Liver (tissue), 9 donors: ENCODE results near the gene HMGCL. TPM values are rescaled to one million over a fixed set of nuclear protein-coding genes. Genes with fewer than 3 reads are reported as not detected.

Source experiments
- DNase-seq: peaks from one replicate; pipeline ENCODE4 v3.0.0-alpha.2; 2017; ENCODE audit warnings: low spot score
- H3K27ac ChIP-seq, 2 donors: one replicate each; pipeline ENCODE4 v1.7.0; 2013; ENCODE audit warnings: inconsistent platforms in 2 of 2, low read length in 2 of 2, control low read depth in 1 of 2, low read depth in 1 of 2, mild to moderate bottlenecking in 1 of 2
- H3K27me3 ChIP-seq, 4 donors: one replicate each; pipeline versions ENCODE4 v1.6.1 to v1.7.0; 2013; ENCODE audit warnings: low read length in 3 of 4, inconsistent platforms in 1 of 4, mild to moderate bottlenecking in 1 of 4, moderate library complexity in 1 of 4; ENCODE audit not compliant: control insufficient read depth in 4 of 4, insufficient read depth in 4 of 4
- H3K36me3 ChIP-seq, 4 donors: one replicate each; pipeline versions ENCODE4 v1.6.1 to v1.7.0; 2013; ENCODE audit warnings: low read length in 3 of 4, mild to moderate bottlenecking in 3 of 4, low read depth in 1 of 4, moderate library complexity in 1 of 4; ENCODE audit not compliant: control insufficient read depth in 4 of 4, insufficient read depth in 3 of 4
- H3K4me1 ChIP-seq, 4 donors: one replicate each; pipeline versions ENCODE4 v1.6.1 to v1.7.0; 2013; ENCODE audit warnings: low read length in 3 of 4, mild to moderate bottlenecking in 3 of 4, moderate library complexity in 1 of 4; ENCODE audit not compliant: control insufficient read depth in 4 of 4, insufficient read depth in 4 of 4
- H3K4me3 ChIP-seq, 3 donors: one replicate each; pipeline versions ENCODE4 v1.6.1 to v1.7.0; 2013; ENCODE audit warnings: low read length in 3 of 3, control low read depth in 1 of 3, low read depth in 1 of 3, mild to moderate bottlenecking in 1 of 3
- H3K9ac ChIP-seq, 2 donors: one replicate each; pipeline ENCODE4 v1.7.0; 2013; ENCODE audit warnings: low read length in 2 of 2, mild to moderate bottlenecking in 2 of 2, moderate library complexity in 2 of 2, control low read depth in 1 of 2, low read depth in 1 of 2
- H3K9me3 ChIP-seq, 4 donors: one replicate each; pipeline versions ENCODE4 v1.6.1 to v1.7.0; 2013; ENCODE audit warnings: low read length in 3 of 4; ENCODE audit not compliant: control insufficient read depth in 4 of 4
- EGR1 ChIP-seq, 2 donors: IDR thresholded peaks; 2 replicates each; pipeline ENCODE4 v1.6.1; 2016 to 2018; ENCODE audit warnings: antibody characterized with exemption in 2 of 2, low read depth in 2 of 2
- FOXA1 ChIP-seq: IDR thresholded peaks from 2 replicates; pipeline ENCODE4 v1.6.1; 2016; ENCODE audit warnings: antibody characterized with exemption
- FOXA2 ChIP-seq: IDR thresholded peaks from 2 replicates; pipeline ENCODE4 v1.6.1; 2016; ENCODE audit warnings: antibody characterized with exemption
- GABPA ChIP-seq, 2 donors: IDR thresholded peaks in 1 of 2; conservative IDR thresholded peaks in 1 of 2; 2 replicates each; pipeline ENCODE4 v1.6.1; 2016; ENCODE audit warnings: antibody characterized with exemption in 2 of 2, mild to moderate bottlenecking in 1 of 2, moderate library complexity in 1 of 2
- HNF4A ChIP-seq, 2 donors: conservative IDR thresholded peaks; 2 replicates each; pipeline ENCODE4 v1.6.1; 2016; ENCODE audit warnings: antibody characterized with exemption in 2 of 2, mild to moderate bottlenecking in 2 of 2
- HNF4G ChIP-seq: IDR thresholded peaks from 2 replicates; pipeline ENCODE4 v1.6.1; 2016; ENCODE audit warnings: antibody characterized with exemption
- JUND ChIP-seq, 2 donors: IDR thresholded peaks; 2 replicates each; pipeline ENCODE4 v1.6.1; 2016; ENCODE audit warnings: antibody characterized with exemption in 2 of 2
- NR2F2 ChIP-seq: IDR thresholded peaks from 2 replicates; pipeline ENCODE4 v1.6.1; 2016; ENCODE audit warnings: antibody characterized with exemption
- RAD21 ChIP-seq, 2 donors: IDR thresholded peaks; 2 replicates each; pipeline ENCODE4 v1.6.1; 2016; ENCODE audit warnings: antibody characterized with exemption in 2 of 2, mild to moderate bottlenecking in 2 of 2
- RXRA ChIP-seq, 2 donors: IDR thresholded peaks; 2 replicates each; pipeline ENCODE4 v1.6.1; 2017 to 2018; ENCODE audit warnings: antibody characterized with exemption in 2 of 2, mild to moderate bottlenecking in 1 of 2
- SP1 ChIP-seq: IDR thresholded peaks from 2 replicates; pipeline ENCODE4 v1.6.1; 2018; ENCODE audit warnings: antibody characterized with exemption, mild to moderate bottlenecking
- TAF1 ChIP-seq: conservative IDR thresholded peaks from 2 replicates; pipeline ENCODE4 v1.6.1; 2016; ENCODE audit warnings: antibody characterized with exemption, mild to moderate bottlenecking
- YY1 ChIP-seq: IDR thresholded peaks from 2 replicates; pipeline ENCODE4 v1.6.1; 2016; ENCODE audit warnings: antibody characterized with exemption, mild to moderate bottlenecking
- WGBS: extraction: QIAGEN DNeasy Blood & Tissue Kit; methylation state at CpG from one replicate; pipeline ENCODE4 v1.1.7; 2013; 5-methylcytosine and 5-hydroxymethylcytosine counted together
- polyA plus RNA-seq, 2 donors: library from polyadenylated mRNA; stranded (reverse) in 1 of 2; unstranded in 1 of 2; fragments of 200-250 nt in 1 of 2; fragments of >200 nt in 1 of 2; fragmentation: Nextera tagmentation in 1 of 2; extraction: Ambion mirVana in 1 of 2; gene quantifications; one replicate each; pipeline versions ENCODE4 v1.2.1 to v1.2.3, GENCODE V29; 2013 to 2015
- total RNA-seq, 2 donors: library from RNA; depleted of rRNA; stranded (reverse); fragments of >200 nt; gene quantifications; one replicate each; pipeline ENCODE4 v1.2.3, GENCODE V29; 2014
- TF ChIP-seq, protein P1 (sequence below): IDR thresholded peaks from 2 replicates; pipeline ENCODE4 v1.6.1; 2016; ENCODE audit warnings: antibody characterized with exemption
- TF ChIP-seq, protein P2 (sequence below): fragments of 150-350 bp; IDR thresholded peaks from 2 replicates; pipeline ENCODE4 v1.5.1; 2017; ENCODE audit warnings: improper control_type of control experiment, low read depth, low read length; ENCODE audit not compliant: missing input control
- TF ChIP-seq, protein P3 (sequence below): IDR thresholded peaks from 2 replicates; pipeline ENCODE4 v1.6.1; 2016; ENCODE audit warnings: antibody characterized with exemption
- TF ChIP-seq, protein P4 (sequence below): IDR thresholded peaks from 2 replicates; pipeline ENCODE4 v1.6.1; 2016; ENCODE audit warnings: antibody characterized with exemption
- TF ChIP-seq, protein P5 (sequence below): IDR thresholded peaks from 2 replicates; pipeline ENCODE4 v1.6.1; 2016; ENCODE audit warnings: antibody characterized with exemption, mild to moderate bottlenecking
- donor health status: healthy.
- donor health status: healthy.
- donor health status: healthy.
- donor health status: healthy.
- donor health status: healthy.

The HMGCL gene
- total and polyA plus RNA-seq, 4 donors, result 68.2 to 198 (median 149) TPM

DNA sequence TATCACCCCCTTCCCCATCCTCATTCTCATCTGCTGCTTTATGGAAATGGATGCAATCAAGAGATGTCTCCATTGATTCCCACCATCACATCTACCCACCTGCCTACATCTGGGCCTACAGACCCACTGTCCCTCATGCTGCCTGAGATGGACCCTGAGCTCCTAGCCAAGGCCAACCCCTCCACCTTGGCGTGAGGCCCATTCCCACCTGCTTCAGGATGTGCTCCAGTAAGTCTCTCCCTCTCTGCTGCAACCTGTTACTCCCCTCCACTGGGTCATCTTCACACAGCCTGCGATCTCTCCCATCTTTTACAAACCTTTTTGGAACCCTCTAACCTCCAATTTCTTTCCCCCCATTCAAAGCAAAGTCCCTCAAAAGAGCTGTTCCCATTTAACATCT is 20.2 kb downstream of the HMGCL start:
- 98% methylated on average over 2 of the region's 2 CpGs for WGBS
- no peak overlapping the region for H3K4me3 ChIP-seq
- no peaks in the 10 kb centered on the region for H3K9me3 ChIP-seq
- DNase-seq, result no peak
- TF ChIP-seq HNF4A (conservative IDR thresholded peaks at IDR 0.05), result no peak
- TF ChIP-seq JUND (IDR thresholded peaks at IDR 0.05), result no peak
- TF ChIP-seq TAF1, result no peak
- TF ChIP-seq, protein P1, sequence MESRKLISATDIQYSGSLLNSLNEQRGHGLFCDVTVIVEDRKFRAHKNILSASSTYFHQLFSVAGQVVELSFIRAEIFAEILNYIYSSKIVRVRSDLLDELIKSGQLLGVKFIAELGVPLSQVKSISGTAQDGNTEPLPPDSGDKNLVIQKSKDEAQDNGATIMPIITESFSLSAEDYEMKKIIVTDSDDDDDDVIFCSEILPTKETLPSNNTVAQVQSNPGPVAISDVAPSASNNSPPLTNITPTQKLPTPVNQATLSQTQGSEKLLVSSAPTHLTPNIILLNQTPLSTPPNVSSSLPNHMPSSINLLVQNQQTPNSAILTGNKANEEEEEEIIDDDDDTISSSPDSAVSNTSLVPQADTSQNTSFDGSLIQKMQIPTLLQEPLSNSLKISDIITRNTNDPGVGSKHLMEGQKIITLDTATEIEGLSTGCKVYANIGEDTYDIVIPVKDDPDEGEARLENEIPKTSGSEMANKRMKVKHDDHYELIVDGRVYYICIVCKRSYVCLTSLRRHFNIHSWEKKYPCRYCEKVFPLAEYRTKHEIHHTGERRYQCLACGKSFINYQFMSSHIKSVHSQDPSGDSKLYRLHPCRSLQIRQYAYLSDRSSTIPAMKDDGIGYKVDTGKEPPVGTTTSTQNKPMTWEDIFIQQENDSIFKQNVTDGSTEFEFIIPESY, result no peak
- TF ChIP-seq, protein P2, sequence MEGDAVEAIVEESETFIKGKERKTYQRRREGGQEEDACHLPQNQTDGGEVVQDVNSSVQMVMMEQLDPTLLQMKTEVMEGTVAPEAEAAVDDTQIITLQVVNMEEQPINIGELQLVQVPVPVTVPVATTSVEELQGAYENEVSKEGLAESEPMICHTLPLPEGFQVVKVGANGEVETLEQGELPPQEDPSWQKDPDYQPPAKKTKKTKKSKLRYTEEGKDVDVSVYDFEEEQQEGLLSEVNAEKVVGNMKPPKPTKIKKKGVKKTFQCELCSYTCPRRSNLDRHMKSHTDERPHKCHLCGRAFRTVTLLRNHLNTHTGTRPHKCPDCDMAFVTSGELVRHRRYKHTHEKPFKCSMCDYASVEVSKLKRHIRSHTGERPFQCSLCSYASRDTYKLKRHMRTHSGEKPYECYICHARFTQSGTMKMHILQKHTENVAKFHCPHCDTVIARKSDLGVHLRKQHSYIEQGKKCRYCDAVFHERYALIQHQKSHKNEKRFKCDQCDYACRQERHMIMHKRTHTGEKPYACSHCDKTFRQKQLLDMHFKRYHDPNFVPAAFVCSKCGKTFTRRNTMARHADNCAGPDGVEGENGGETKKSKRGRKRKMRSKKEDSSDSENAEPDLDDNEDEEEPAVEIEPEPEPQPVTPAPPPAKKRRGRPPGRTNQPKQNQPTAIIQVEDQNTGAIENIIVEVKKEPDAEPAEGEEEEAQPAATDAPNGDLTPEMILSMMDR, result no peak
- TF ChIP-seq, protein P3, sequence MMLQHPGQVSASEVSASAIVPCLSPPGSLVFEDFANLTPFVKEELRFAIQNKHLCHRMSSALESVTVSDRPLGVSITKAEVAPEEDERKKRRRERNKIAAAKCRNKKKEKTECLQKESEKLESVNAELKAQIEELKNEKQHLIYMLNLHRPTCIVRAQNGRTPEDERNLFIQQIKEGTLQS, result no peak
- TF ChIP-seq NR2F2, result no peak
- TF ChIP-seq FOXA1, result no peak
- TF ChIP-seq RAD21 (IDR thresholded peaks at IDR 0.05), result no peak
- TF ChIP-seq, protein P4, sequence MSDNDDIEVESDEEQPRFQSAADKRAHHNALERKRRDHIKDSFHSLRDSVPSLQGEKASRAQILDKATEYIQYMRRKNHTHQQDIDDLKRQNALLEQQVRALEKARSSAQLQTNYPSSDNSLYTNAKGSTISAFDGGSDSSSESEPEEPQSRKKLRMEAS, result no peak
- no peak for TF ChIP-seq FOXA2
- no peak for TF ChIP-seq SP1
- no peak for TF ChIP-seq HNF4G
- TF ChIP-seq, protein P5, sequence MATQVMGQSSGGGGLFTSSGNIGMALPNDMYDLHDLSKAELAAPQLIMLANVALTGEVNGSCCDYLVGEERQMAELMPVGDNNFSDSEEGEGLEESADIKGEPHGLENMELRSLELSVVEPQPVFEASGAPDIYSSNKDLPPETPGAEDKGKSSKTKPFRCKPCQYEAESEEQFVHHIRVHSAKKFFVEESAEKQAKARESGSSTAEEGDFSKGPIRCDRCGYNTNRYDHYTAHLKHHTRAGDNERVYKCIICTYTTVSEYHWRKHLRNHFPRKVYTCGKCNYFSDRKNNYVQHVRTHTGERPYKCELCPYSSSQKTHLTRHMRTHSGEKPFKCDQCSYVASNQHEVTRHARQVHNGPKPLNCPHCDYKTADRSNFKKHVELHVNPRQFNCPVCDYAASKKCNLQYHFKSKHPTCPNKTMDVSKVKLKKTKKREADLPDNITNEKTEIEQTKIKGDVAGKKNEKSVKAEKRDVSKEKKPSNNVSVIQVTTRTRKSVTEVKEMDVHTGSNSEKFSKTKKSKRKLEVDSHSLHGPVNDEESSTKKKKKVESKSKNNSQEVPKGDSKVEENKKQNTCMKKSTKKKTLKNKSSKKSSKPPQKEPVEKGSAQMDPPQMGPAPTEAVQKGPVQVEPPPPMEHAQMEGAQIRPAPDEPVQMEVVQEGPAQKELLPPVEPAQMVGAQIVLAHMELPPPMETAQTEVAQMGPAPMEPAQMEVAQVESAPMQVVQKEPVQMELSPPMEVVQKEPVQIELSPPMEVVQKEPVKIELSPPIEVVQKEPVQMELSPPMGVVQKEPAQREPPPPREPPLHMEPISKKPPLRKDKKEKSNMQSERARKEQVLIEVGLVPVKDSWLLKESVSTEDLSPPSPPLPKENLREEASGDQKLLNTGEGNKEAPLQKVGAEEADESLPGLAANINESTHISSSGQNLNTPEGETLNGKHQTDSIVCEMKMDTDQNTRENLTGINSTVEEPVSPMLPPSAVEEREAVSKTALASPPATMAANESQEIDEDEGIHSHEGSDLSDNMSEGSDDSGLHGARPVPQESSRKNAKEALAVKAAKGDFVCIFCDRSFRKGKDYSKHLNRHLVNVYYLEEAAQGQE, result no peak
- no peak for TF ChIP-seq GABPA (IDR thresholded peaks at IDR 0.05 in 1 of 2, conservative IDR thresholded peaks at IDR 0.05 in 1 of 2)
- no peak for TF ChIP-seq RXRA (IDR thresholded peaks at IDR 0.05)
- TF ChIP-seq YY1, result no peak
- TF ChIP-seq EGR1 (IDR thresholded peaks at IDR 0.05; ENCODE audit: low read depth in 2 of 2), result no peak
- H3K36me3 ChIP-seq, result peaks cover 0 to 25% (median 11%) of the 10 kb centered on the region in 4 donors
- peaks cover 0 to 34% (median 29%) of the 10 kb centered on the region in 4 donors for H3K4me1 ChIP-seq
- H3K9ac ChIP-seq, result no peak overlapping the region
- no peak overlapping the region for H3K27ac ChIP-seq
- no peaks in the 10 kb centered on the region for H3K27me3 ChIP-seq
